Loucy (cell line): ENCODE results near the gene MARCKSL1.

Source experiments
- H2AFZ ChIP-seq: fragments of 200-600 bp; sonication (generic); 2 replicates; pipeline ENCODE4 v1.6.0; 2016; ENCODE audit warnings: antibody characterized with exemption, mild to moderate bottlenecking, low read length, moderate library complexity
- H3F3A ChIP-seq: fragments of 200-600 bp; 2 replicates; pipeline ENCODE4 v1.6.0; 2016; ENCODE audit warnings: antibody characterized with exemption, low read depth, mild to moderate bottlenecking
- H3K27me3 ChIP-seq: fragments of 200-600 bp; sonication (generic); 2 replicates; pipeline ENCODE4 v1.6.1; 2014; ENCODE audit warnings: low read length, mild to moderate bottlenecking; ENCODE audit not compliant: insufficient read depth, poor library complexity, severe bottlenecking
- H3K36me3 ChIP-seq: fragments of 200-600 bp; sonication (generic); 2 replicates; pipeline ENCODE4 v1.6.1; 2016; ENCODE audit warnings: low read length; ENCODE audit not compliant: insufficient read depth
- H3K4me1 ChIP-seq: fragments of 200-600 bp; sonication (generic); 2 replicates; pipeline ENCODE4 v1.5.1; 2014; ENCODE audit warnings: low read length, mild to moderate bottlenecking; ENCODE audit not compliant: insufficient read depth, poor library complexity, severe bottlenecking
- H3K4me2 ChIP-seq: fragments of 200-600 bp; sonication (generic); 2 replicates; pipeline ENCODE4 v1.6.0; 2014; ENCODE audit warnings: antibody characterized with exemption, low read length, low read depth, mild to moderate bottlenecking; ENCODE audit not compliant: poor library complexity, severe bottlenecking
- H3K4me3 ChIP-seq: fragments of 200-600 bp; sonication (generic); 2 replicates; pipeline ENCODE4 v1.5.1; 2014; ENCODE audit warnings: low read length, mild to moderate bottlenecking, mixed read lengths; ENCODE audit not compliant: poor library complexity, severe bottlenecking
- H3K79me2 ChIP-seq: fragments of 200-600 bp; sonication (generic); 2 replicates; pipeline ENCODE4 v1.6.1; 2014; ENCODE audit warnings: low read length; ENCODE audit not compliant: insufficient read depth
- H3K9ac ChIP-seq: fragments of 200-600 bp; sonication (generic); 2 replicates; pipeline ENCODE4 v1.6.0; 2014; ENCODE audit warnings: mild to moderate bottlenecking, low read depth, low read length, moderate library complexity; ENCODE audit not compliant: poor library complexity, severe bottlenecking
- H3K9me2 ChIP-seq: fragments of 200-600 bp; sonication (generic); replicated peaks from 2 replicates; pipeline ENCODE4 v1.6.1; 2016; ENCODE audit warnings: low read depth, low read length, mixed read lengths
- H3K9me3 ChIP-seq: fragments of 200-600 bp; sonication (generic); 2 replicates; pipeline ENCODE4 v1.6.1; 2014; ENCODE audit warnings: mild to moderate bottlenecking, antibody characterized with exemption, low read length, low read depth; ENCODE audit not compliant: insufficient read depth
- H4K20me1 ChIP-seq: fragments of 200-600 bp; sonication (generic); 2 replicates; pipeline ENCODE4 v1.6.0; 2014; ENCODE audit warnings: antibody characterized with exemption, low read length, mild to moderate bottlenecking; ENCODE audit not compliant: insufficient read depth, poor library complexity, severe bottlenecking
- CTCF ChIP-seq: fragments of 200-600 bp; sonication (generic); conservative IDR thresholded peaks from 2 replicates; pipeline ENCODE4 v1.5.1; 2014; ENCODE audit warnings: mild to moderate bottlenecking, antibody characterized with exemption, low read length
- EZH2phosphoT487 ChIP-seq: fragments of 200-600 bp; IDR thresholded peaks from 2 replicates; pipeline ENCODE4 v1.6.1; 2018; ENCODE audit warnings: antibody characterized with exemption, mild to moderate bottlenecking, moderate library complexity, borderline replicate concordance

Gene MARCKSL1

GRCh38 chr1:32334274-32334861 is 1.7 kb downstream of the MARCKSL1 start:
- Histone ChIP-seq H3K79me2 (peaks cover 38% of the 10 kb centered on the region), H3K9me2 (no peaks in the 10 kb centered on the region), H3K4me1 (peaks cover 27% of the 10 kb centered on the region), H3K36me3 (peaks cover 48% of the 10 kb centered on the region; the same call in 1 of the 2 replicates), H3K9me3 (no peaks in the 10 kb centered on the region), H4K20me1 (peaks cover 46% of the 10 kb centered on the region), H3K4me2 (peak overlapping the region; percentile 75), H3K9ac (peak overlapping the region; percentile 75), H2AFZ (no peak overlapping the region), H3K4me3 (peak overlapping the region; percentile 78), H3F3A (no peaks in the 10 kb centered on the region; the same call in 1 of the 2 replicates), H3K27me3 (no peaks in the 10 kb centered on the region)
- TF ChIP-seq EZH2phosphoT487 (no peak), CTCF (no peak)

- Histone ChIP-seq H3K4me3 (peak overlapping the region; percentile 78), H3K9ac (peak overlapping the region; percentile 75), H3K27me3 (no peaks in the 10 kb centered on the region), H3K36me3 (peaks cover 58% of the 10 kb centered on the region; the same call in 1 of the 2 replicates), H3K79me2 (peaks cover 38% of the 10 kb centered on the region), H3F3A (no peaks in the 10 kb centered on the region; the same call in 1 of the 2 replicates), H2AFZ (no peak overlapping the region), H3K4me2 (peak overlapping the region; percentile 75), H3K9me2 (no peaks in the 10 kb centered on the region), H3K4me1 (peaks cover 27% of the 10 kb centered on the region), H3K9me3 (no peaks in the 10 kb centered on the region), H4K20me1 (peaks cover 49% of the 10 kb centered on the region)
- TF ChIP-seq CTCF, result no peak
- no peak for TF ChIP-seq EZH2phosphoT487
Observed at GRCh38 chr1:32333251-32333963, 2.6 kb downstream of the MARCKSL1 start.

DNA sequence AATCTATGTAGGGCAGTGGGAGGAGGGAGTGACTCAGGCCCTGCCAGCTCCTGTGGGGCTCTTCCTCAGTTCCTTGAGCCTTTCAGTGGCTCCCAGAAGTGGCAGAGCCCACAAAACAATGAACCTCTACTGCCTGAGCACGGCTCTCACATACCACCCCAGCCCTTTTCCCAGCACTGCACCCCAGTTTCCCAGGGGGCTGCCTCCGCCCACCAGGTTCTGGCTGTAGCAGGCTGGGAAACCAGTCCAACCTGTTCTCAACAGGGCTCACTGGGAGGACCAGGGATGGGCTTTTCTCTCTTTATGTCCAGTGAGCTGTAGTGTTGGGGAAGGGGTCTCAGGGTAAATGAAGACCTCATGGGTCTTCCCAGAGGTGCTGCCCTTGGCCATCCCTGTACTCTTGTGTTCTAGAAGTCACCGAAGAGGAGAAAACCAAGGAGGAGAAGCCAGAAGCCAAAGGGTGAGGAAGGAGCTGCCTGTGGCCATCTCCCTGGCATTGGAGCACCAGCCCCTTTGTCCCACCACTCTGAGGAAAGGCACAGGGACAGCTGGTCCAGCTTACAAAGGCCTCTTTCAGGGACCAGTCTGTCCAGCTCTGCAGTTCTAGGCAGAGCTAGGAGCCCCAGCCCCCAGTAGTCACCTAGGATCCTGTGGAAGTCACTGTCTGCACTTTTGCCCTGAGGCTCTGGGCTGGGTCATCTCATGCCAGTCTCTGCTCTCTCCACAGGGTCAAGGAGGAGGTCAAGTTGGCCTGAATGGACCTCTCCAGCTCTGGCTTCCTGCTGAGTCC is 3.5 kb downstream of the MARCKSL1 start:
- Histone ChIP-seq H3K4me1 (peaks cover 24% of the 10 kb centered on the region), H4K20me1 (peaks cover 49% of the 10 kb centered on the region), H3K27me3 (no peaks in the 10 kb centered on the region), H3K36me3 (peaks cover 67% of the 10 kb centered on the region; the same call in 1 of the 2 replicates), H3K4me2 (peak overlapping the region; percentile 32), H3K9me3 (no peaks in the 10 kb centered on the region), H3K9ac (no peak overlapping the region), H3K79me2 (peaks cover 38% of the 10 kb centered on the region), H2AFZ (no peak overlapping the region), H3F3A (no peaks in the 10 kb centered on the region; the same call in 1 of the 2 replicates), H3K9me2 (no peaks in the 10 kb centered on the region), H3K4me3 (no peak overlapping the region)
- TF ChIP-seq EZH2phosphoT487 (no peak), CTCF (no peak)
